GM10266 (cell line): ENCODE measurements around the gene ADRA2C.
A peak's percentile ranks its signal among the peaks of the same experiment; 100 is the strongest.

Experiments
- DNase-seq: peaks from one replicate; pipeline ENCODE4 v3.0.0; 2012; ENCODE audit errors: extremely low spot score
- TF ChIP-seq, protein P1 (sequence below): IDR thresholded peaks from 2 replicates; pipeline ENCODE4 v1.5.1; 2012; ENCODE audit warnings: mild to moderate bottlenecking, low read depth; ENCODE audit not compliant: control insufficient read depth, insufficient read depth; ENCODE audit errors: missing control alignments

Gene ADRA2C

DNA sequence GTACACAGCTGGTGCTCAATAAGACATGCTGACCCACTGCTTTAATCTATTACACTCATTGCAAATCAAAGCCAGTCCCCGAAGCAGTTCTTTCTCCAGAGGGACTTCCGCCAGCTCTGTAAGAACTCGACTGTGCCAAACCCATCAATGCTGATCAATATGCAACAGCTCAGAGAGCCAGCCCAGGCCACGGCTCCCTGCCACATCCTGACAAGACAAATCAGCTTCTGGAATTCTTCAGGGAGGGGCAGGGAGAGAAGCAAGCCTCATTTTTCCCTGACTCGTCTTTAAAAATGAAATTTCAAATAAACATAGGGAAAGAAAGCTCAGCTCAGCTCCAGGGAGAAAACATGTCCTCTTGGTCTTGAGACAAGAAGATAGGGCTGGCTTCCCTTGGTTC is 5.3 kb upstream of the ADRA2C start:
- no peak for DNase-seq
- TF ChIP-seq, protein P1, sequence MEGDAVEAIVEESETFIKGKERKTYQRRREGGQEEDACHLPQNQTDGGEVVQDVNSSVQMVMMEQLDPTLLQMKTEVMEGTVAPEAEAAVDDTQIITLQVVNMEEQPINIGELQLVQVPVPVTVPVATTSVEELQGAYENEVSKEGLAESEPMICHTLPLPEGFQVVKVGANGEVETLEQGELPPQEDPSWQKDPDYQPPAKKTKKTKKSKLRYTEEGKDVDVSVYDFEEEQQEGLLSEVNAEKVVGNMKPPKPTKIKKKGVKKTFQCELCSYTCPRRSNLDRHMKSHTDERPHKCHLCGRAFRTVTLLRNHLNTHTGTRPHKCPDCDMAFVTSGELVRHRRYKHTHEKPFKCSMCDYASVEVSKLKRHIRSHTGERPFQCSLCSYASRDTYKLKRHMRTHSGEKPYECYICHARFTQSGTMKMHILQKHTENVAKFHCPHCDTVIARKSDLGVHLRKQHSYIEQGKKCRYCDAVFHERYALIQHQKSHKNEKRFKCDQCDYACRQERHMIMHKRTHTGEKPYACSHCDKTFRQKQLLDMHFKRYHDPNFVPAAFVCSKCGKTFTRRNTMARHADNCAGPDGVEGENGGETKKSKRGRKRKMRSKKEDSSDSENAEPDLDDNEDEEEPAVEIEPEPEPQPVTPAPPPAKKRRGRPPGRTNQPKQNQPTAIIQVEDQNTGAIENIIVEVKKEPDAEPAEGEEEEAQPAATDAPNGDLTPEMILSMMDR = no peak

DNA sequence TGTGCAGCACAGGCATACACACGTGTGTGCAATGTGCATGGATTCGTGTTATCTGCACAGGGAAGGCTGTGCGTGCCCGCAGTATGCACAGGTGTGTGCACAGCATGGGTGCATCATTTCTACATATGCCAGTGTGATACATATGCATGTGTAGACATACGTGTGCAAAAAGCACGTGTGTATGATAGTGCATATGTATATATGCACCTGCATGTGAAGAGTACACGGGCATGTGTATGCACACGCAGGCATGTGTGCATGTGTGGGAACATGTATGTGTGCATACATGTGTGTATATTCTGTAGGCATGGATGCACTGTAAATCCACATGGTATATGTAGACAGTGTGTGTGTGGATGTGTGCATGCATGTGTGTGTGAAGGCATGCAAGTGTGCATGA is 3.9 kb upstream of the ADRA2C start:
- DNase-seq = no peak
- TF ChIP-seq, protein P1 = no peak

DNA sequence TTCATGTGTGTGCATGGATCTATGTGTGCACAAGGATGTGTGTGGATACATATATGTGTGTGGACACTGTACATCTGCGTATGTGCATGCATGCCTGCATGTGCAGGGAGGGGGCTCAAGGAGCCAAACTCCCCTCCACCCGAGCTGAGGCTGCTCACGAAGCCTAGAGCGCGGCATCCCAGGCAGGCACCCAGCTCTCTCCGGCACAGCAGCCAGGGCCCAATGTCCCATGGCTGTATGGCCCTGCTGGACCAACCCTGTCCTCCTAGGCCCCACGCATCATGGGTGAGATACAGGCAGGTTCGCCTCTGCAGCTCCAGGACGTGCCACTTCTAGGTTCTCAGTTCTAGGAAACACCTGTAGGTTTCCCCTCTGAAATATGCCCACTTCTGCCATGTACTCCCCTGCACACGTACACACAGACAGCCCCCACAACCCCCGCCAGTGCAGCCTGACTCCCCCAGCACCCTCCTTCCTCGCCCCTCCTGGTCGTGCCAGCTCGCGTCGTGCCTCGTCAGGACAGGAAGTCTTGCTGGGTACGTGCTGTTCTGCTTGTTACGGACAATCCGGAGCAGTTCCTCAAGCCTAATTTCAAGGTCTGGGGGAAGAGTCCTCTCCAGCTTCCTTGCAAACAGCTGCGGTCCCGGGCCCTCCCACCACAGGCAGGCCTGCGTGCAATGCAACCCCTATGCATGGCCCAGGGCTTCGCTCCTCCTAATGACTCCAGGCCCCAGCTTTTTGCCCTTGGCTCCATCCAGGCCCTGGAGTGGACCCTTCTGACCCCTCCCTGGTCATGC is 3.2 kb upstream of the ADRA2C start:
- no peak for DNase-seq
- TF ChIP-seq, protein P1 = no peak

DNA sequence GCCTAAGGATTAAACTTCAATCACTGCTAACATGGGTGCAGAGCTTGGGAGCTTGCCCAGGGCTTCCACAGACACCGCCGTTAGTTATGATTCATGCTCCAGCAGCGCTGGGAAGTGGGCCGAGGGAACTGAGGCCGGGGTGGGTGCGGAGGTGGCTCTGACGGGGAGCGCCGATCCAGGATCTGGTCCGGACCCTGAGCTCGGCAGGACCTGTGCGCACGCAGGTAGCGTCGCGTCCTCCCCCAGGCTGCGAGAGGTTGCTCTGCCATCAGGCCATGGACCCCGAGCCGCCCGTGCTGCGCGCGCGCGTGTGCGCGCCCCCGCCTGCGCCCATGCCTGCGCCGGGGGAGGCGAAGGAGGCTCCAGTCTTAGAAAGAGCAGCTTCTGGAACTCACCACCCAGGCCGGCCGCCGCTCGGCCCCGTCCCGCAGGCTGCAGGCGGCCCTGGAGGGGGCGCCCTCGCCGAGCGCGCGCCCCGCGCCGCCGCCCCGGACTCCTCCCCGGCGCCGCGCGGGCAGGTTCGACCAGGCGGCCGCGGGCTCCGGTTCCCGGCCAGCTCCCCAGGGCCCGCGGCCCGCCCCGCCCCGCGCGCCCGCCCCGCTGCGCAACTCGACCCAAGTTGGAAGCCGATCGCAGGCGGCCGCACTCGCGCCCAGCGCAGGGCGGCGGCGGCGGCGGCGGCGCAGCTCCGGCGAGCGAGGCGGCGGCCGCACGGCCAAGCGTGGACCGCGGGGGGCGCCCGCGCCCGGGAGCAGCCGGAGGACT is 732 bp upstream of the ADRA2C start:
- peak; percentile 69 for DNase-seq
- TF ChIP-seq, protein P1 = no peak

DNA sequence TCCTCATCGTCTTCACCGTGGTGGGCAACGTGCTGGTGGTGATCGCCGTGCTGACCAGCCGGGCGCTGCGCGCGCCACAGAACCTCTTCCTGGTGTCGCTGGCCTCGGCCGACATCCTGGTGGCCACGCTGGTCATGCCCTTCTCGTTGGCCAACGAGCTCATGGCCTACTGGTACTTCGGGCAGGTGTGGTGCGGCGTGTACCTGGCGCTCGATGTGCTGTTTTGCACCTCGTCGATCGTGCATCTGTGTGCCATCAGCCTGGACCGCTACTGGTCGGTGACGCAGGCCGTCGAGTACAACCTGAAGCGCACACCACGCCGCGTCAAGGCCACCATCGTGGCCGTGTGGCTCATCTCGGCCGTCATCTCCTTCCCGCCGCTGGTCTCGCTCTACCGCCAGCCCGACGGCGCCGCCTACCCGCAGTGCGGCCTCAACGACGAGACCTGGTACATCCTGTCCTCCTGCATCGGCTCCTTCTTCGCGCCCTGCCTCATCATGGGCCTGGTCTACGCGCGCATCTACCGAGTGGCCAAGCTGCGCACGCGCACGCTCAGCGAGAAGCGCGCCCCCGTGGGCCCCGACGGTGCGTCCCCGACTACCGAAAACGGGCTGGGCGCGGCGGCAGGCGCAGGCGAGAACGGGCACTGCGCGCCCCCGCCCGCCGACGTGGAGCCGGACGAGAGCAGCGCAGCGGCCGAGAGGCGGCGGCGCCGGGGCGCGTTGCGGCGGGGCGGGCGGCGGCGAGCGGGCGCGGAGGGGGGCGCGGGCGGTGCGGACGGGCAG is 792 bp downstream of the ADRA2C start:
- no peak for DNase-seq
- TF ChIP-seq, protein P1 = no peak

DNA sequence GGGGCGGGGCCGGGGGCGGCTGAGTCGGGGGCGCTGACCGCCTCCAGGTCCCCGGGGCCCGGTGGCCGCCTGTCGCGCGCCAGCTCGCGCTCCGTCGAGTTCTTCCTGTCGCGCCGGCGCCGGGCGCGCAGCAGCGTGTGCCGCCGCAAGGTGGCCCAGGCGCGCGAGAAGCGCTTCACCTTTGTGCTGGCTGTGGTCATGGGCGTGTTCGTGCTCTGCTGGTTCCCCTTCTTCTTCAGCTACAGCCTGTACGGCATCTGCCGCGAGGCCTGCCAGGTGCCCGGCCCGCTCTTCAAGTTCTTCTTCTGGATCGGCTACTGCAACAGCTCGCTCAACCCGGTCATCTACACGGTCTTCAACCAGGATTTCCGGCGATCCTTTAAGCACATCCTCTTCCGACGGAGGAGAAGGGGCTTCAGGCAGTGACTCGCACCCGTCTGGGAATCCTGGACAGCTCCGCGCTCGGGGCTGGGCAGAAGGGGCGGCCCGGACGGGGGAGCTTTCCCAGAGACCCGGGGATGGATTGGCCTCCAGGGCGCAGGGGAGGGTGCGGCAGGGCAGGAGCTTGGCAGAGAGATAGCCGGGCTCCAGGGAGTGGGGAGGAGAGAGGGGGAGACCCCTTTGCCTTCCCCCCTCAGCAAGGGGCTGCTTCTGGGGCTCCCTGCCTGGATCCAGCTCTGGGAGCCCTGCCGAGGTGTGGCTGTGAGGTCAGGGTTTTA is 1.5 kb downstream of the ADRA2C start:
- no peak for DNase-seq
- TF ChIP-seq, protein P1 = no peak
